GM21367 (cell line): ENCODE measurements around the gene HOXC11.

Experiments used
- ATAC-seq: cut with Tn5 transposase; IDR thresholded peaks from one replicate; pipeline ENCODE4 v1.9.1; 2021; ENCODE audit not compliant: unreplicated experiment

The HOXC11 gene

DNA sequence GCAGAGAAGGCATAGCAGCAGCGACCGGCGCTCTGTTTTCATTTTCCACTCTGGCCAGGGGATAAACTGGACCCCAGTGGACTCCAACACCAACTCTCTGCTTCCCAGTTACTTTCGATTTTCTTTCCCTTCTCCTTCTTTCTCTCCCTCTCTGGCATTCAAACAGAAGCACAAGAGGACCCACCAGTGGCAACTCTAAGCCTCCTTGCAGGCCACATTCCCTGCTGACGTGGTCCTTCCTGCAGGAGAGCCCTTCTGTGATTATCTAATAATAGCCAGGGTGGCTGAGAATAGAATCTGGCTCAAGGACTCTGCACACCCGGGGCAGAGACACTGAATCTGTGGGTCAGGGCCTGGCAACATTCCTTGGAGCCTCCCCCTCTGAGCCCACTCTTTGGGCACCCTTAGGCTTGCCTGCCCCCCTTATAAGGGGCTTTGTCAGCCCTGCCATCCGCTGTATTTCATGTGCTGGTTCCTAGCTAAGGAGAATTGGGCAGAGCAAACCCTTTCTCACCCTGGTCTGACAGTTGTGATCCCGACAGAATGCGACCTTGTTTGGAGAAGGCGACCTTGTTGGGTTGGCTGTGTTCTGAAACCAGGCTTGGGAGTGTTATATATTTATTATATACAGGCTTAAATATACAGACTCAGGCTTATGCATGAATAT, 47.1 kb downstream of the HOXC11 start:
- ATAC-seq = no peak

DNA sequence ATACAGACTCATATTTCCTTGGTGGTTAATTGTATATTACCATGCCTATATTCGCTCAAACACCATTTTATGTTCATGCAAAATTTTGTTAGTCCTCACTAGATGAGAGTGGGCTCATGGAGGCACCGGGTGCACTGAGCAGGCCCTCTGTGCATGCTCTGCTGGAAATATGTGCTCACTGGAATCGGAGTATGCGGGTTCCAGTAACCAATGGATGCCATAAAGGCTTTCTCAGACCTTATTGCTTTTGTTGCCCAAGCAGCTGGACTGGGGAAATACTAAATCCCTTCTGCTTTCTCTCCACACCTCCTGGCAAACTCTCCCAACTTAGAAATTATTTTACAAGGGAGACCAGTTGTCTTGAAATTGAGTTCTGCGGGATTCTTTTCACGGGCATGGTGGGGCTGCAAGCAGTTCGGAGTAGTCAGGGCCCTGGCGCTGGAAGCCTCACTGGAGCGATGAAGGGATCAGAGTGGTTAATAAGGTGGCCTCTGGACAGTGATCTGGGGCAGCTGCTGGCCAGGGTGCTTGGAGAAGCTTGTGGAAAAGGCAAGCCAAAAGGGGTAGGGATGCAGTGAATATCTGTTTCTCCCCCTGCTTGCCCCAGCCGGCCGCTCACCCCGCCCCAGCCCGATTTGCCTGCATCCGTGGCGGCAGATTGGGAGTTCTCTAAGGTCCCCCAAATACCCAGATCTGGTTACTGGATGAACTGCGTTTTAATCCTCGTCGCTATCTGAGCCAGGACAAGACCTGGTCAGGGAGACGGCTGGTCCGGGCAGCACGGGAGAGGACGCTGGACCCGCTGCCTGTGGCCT, 47.9 kb downstream of the HOXC11 start:
- no peak for ATAC-seq

DNA sequence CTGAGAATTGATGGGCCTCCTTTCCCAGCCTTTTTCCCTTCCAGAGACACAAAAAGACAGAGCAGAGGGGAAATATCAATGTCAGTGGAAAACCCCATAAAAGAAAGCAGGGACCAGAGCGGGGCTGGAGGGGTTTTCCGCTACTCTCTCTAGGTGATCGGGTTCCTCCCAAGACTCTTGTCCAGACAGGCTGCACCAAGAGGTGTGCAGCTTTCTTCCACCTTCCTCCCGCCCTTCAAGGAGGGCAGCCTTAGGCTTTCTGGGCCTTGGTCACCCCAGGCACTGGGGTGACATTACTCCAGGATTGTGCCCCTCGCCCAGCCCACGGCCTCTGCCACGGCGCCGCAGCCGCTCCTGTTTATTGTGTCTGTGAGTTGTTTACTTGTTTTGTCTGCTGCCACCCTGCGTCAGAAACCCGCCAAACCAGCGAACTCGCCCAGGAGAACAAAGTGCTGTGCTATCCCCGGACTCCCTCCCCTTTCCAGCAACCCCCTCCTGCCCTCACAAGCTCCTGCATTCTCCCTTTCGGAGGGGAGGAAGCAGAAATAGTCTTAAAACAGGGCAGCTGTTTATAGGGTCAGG, 48.6 kb downstream of the HOXC11 start:
- no peak for ATAC-seq

GRCh38 chr12:54022960-54023884, 50.3 kb downstream of the HOXC11 start:
- ATAC-seq = no peak

- ATAC-seq = no peak
Observed at GRCh38 chr12:54024127-54024526, 51.2 kb downstream of the HOXC11 start.

- ATAC-seq = no peak
Observed at GRCh38 chr12:54024581-54025305, 51.8 kb downstream of the HOXC11 start.

- no peak for ATAC-seq
Observed at GRCh38 chr12:54025499-54026405, 52.8 kb downstream of the HOXC11 start.

GRCh38 chr12:54026640-54027441, 53.9 kb downstream of the HOXC11 start:
- no peak for ATAC-seq
